K562 (cell line): ENCODE measurements around the gene KCTD19. TPM values are rescaled to one million over a fixed set of nuclear protein-coding genes. Genes with fewer than 3 reads are reported as not detected.

ENCODE experiments used
- CBX5 ChIP-seq: IDR thresholded peaks from 2 replicates; pipeline ENCODE4 v1.6.1; 2014; ENCODE audit warnings: low read depth, borderline replicate concordance
- E2F3 ChIP-seq: fragments of 250-450 bp; sonication (Bioruptor Pico); IDR thresholded peaks from 2 replicates; pipeline ENCODE4 v1.4.0; 2020; ENCODE audit warnings: mild to moderate bottlenecking
- HDAC2 ChIP-seq: fragments of 450-650 bp; IDR thresholded peaks from 2 replicates; pipeline ENCODE4 v1.6.1; 2016; ENCODE audit warnings: mild to moderate bottlenecking
- HOXB6 ChIP-seq: fragments of 250-450 bp; sonication (Bioruptor Pico); IDR thresholded peaks from 2 replicates; pipeline ENCODE4 v1.5.1; 2022; ENCODE audit warnings: mild to moderate bottlenecking, borderline replicate concordance
- JUND ChIP-seq, 2 experiments: IDR thresholded peaks; 2 replicates in 1 of 2; 3 replicates in 1 of 2; pipeline ENCODE4 v1.6.1; 2011; ENCODE audit warnings: borderline replicate concordance in 2 of 2, low read depth in 2 of 2, low read length in 2 of 2, improper control_type of control experiment in 1 of 2, missing biosample characterization in 1 of 2, missing genetic modification characterization in 1 of 2, missing genetic modification reagents in 1 of 2
- MTA3 ChIP-seq: fragments of 450-650 bp; formaldehyde crosslinking; IDR thresholded peaks from 2 replicates; pipeline ENCODE4 v1.6.1; 2017; ENCODE audit warnings: mild to moderate bottlenecking, borderline replicate concordance
- NKRF ChIP-seq: fragments of 450-650 bp; IDR thresholded peaks from 2 replicates; pipeline ENCODE4 v1.6.1; 2016; ENCODE audit warnings: borderline replicate concordance
- PHB ChIP-seq: fragments of 250-450 bp; sonication (Bioruptor Pico); IDR thresholded peaks from 2 replicates; pipeline ENCODE4 v1.5.0; 2021
- SMAD1 ChIP-seq: fragments of 150-350 bp; IDR thresholded peaks from 2 replicates; pipeline ENCODE4 v1.6.1; 2014; ENCODE audit warnings: low read length, low read depth; ENCODE audit not compliant: partially characterized antibody
- TRIM28 ChIP-seq: fragments of 450-650 bp; IDR thresholded peaks from 2 replicates; pipeline ENCODE4 v1.6.1; 2017
- ZNF445 ChIP-seq: fragments of 250-450 bp; sonication (Bioruptor Pico); IDR thresholded peaks from 2 replicates; pipeline ENCODE4 v1.4.0; 2020; ENCODE audit warnings: low read depth, mild to moderate bottlenecking, moderate library complexity
- polyA plus RNA-seq, 8 experiments: library from polyadenylated mRNA; depleted of rRNA in 4 of 8; stranded (reverse) in 5 of 8; unstranded in 3 of 8; fragments of >200 nt; fragmentation: Nextera tagmentation in 2 of 8; fragmentation: Illumina TruSeq in 1 of 8; extraction: Ambion mirVana in 2 of 8; extraction: Trizol in 1 of 8; gene quantifications; 2 replicates each; pipeline versions ENCODE4 v1.2.1 to v1.2.3, GENCODE V29; 2011 to 2014; ENCODE audit warnings: inconsistent platforms in 1 of 8, missing spikeins in 1 of 8
- total RNA-seq, 7 experiments: library from RNA; depleted of rRNA in 6 of 7; stranded (reverse); fragments of >200 nt in 6 of 7; fragmentation: Illumina TruSeq in 2 of 7; extraction: Trizol in 2 of 7; gene quantifications; 2 replicates each; pipeline versions ENCODE4 v1.2.1 to v1.2.3, GENCODE V29; 2011 to 2021; ENCODE audit warnings: low replicate concordance in 1 of 7
- TF ChIP-seq, protein P1 (sequence below): fragments of 250-450 bp; sonication (Bioruptor Pico); IDR thresholded peaks from 2 replicates; pipeline ENCODE4 v1.5.0; 2021
- TF ChIP-seq, protein P2 (sequence below): fragments of 200-600 bp; sonication (generic); IDR thresholded peaks from one replicate; pipeline ENCODE4 v1.6.1; 2012; ENCODE audit warnings: mild to moderate bottlenecking, low read depth, low read length, inconsistent platforms

The KCTD19 gene
- total and polyA plus RNA-seq, 9 of the 15 experiments (the other 6 are each of a cell fraction or from before 2014, with no cell fraction given), result 0.03 to 0.91 (median 0.22) TPM; not detected in 2

DNA sequence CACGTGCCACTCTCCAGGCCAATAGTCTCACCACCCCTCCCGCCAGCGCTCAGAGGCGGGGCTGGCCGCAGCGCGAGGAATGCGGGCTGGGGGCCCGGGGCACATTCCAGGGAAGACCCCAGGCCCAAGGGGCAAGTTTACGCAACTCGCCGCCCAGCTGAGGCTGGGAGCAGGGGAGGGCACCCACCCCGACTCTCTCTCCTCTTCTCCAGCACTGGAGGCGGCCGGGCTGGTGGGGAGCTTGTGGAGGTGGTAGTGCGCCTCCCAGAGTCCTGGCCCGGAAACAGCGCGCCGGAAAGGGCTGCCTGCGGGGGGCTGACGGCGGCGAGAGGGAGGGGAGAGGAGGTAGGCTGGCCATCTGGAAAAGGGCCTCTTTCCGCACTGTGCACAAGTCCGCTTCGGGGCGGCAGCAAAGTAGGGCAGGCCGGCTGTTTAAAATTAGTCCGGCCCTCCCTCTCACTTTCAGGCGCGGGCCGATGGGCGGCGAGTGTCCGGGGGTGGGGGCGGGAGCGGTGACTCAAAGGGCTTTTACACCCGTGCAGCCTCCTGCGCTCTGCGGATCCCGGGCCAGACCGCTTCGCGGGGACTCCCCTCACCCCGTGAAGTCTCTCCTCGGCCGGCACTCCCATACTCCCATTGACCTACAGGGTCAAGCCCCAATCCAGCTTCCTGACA lies 80.3 kb downstream of the KCTD19 start (continued):
- TF ChIP-seq, protein P1, sequence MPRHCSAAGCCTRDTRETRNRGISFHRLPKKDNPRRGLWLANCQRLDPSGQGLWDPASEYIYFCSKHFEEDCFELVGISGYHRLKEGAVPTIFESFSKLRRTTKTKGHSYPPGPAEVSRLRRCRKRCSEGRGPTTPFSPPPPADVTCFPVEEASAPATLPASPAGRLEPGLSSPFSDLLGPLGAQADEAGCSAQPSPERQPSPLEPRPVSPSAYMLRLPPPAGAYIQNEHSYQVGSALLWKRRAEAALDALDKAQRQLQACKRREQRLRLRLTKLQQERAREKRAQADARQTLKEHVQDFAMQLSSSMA (CRISPR knock-in tag), result no peak
- TF ChIP-seq, protein P2, sequence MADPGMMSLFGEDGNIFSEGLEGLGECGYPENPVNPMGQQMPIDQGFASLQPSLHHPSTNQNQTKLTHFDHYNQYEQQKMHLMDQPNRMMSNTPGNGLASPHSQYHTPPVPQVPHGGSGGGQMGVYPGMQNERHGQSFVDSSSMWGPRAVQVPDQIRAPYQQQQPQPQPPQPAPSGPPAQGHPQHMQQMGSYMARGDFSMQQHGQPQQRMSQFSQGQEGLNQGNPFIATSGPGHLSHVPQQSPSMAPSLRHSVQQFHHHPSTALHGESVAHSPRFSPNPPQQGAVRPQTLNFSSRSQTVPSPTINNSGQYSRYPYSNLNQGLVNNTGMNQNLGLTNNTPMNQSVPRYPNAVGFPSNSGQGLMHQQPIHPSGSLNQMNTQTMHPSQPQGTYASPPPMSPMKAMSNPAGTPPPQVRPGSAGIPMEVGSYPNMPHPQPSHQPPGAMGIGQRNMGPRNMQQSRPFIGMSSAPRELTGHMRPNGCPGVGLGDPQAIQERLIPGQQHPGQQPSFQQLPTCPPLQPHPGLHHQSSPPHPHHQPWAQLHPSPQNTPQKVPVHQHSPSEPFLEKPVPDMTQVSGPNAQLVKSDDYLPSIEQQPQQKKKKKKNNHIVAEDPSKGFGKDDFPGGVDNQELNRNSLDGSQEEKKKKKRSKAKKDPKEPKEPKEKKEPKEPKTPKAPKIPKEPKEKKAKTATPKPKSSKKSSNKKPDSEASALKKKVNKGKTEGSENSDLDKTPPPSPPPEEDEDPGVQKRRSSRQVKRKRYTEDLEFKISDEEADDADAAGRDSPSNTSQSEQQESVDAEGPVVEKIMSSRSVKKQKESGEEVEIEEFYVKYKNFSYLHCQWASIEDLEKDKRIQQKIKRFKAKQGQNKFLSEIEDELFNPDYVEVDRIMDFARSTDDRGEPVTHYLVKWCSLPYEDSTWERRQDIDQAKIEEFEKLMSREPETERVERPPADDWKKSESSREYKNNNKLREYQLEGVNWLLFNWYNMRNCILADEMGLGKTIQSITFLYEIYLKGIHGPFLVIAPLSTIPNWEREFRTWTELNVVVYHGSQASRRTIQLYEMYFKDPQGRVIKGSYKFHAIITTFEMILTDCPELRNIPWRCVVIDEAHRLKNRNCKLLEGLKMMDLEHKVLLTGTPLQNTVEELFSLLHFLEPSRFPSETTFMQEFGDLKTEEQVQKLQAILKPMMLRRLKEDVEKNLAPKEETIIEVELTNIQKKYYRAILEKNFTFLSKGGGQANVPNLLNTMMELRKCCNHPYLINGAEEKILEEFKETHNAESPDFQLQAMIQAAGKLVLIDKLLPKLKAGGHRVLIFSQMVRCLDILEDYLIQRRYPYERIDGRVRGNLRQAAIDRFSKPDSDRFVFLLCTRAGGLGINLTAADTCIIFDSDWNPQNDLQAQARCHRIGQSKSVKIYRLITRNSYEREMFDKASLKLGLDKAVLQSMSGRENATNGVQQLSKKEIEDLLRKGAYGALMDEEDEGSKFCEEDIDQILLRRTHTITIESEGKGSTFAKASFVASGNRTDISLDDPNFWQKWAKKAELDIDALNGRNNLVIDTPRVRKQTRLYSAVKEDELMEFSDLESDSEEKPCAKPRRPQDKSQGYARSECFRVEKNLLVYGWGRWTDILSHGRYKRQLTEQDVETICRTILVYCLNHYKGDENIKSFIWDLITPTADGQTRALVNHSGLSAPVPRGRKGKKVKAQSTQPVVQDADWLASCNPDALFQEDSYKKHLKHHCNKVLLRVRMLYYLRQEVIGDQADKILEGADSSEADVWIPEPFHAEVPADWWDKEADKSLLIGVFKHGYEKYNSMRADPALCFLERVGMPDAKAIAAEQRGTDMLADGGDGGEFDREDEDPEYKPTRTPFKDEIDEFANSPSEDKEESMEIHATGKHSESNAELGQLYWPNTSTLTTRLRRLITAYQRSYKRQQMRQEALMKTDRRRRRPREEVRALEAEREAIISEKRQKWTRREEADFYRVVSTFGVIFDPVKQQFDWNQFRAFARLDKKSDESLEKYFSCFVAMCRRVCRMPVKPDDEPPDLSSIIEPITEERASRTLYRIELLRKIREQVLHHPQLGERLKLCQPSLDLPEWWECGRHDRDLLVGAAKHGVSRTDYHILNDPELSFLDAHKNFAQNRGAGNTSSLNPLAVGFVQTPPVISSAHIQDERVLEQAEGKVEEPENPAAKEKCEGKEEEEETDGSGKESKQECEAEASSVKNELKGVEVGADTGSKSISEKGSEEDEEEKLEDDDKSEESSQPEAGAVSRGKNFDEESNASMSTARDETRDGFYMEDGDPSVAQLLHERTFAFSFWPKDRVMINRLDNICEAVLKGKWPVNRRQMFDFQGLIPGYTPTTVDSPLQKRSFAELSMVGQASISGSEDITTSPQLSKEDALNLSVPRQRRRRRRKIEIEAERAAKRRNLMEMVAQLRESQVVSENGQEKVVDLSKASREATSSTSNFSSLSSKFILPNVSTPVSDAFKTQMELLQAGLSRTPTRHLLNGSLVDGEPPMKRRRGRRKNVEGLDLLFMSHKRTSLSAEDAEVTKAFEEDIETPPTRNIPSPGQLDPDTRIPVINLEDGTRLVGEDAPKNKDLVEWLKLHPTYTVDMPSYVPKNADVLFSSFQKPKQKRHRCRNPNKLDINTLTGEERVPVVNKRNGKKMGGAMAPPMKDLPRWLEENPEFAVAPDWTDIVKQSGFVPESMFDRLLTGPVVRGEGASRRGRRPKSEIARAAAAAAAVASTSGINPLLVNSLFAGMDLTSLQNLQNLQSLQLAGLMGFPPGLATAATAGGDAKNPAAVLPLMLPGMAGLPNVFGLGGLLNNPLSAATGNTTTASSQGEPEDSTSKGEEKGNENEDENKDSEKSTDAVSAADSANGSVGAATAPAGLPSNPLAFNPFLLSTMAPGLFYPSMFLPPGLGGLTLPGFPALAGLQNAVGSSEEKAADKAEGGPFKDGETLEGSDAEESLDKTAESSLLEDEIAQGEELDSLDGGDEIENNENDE, result no peak
- TF ChIP-seq HDAC2 (peak; percentile 65), NKRF (peak; percentile 40; the same call in 1 of the 2 replicates), HOXB6 (CRISPR knock-in tag) (no peak), SMAD1 (no peak), TRIM28 (no peak), JUND (IDR thresholded peaks at IDR 0.05; ENCODE audit: borderline replicate concordance, low read depth, low read length) (peak; percentile 22; the same call in 1 of the 2 replicates), JUND (tag; IDR thresholded peaks at IDR 0.05; ENCODE audit: borderline replicate concordance, low read depth, low read length) (no peak), MTA3 (peak; percentile 75; the same call in 1 of the 2 replicates), E2F3 (CRISPR knock-in tag) (no peak), ZNF445 (CRISPR knock-in tag) (no peak), PHB (CRISPR knock-in tag) (no peak), CBX5 (no peak)
